ENCODE data around the gene RAB28.

GRCh38 chr4:13445841-13446790, 38.0 kb downstream of the RAB28 start:
- TF ChIP-seq CTCF (IDR thresholded peaks at IDR 0.05; ENCODE audit: insufficient read depth, low read length, poor library complexity, severe bottlenecking) (no peak), EZH2phosphoT487 (conservative IDR thresholded peaks at IDR 0.05; ENCODE audit: low read length) (no peak)
